GM19467 (cell line): Measurements from ENCODE around the gene TBX20.
"Not testable (repeated sequence)": the region's sequence is repeated elsewhere in the genome, so short reads cannot be mapped to it uniquely, and the experiment has no call there.

Source experiments
- ATAC-seq: cut with Tn5 transposase; IDR thresholded peaks from one replicate; pipeline ENCODE4 v1.9.1; 2021; ENCODE audit warnings: mild to moderate bottlenecking, moderate library complexity; ENCODE audit not compliant: unreplicated experiment

The TBX20 gene

DNA sequence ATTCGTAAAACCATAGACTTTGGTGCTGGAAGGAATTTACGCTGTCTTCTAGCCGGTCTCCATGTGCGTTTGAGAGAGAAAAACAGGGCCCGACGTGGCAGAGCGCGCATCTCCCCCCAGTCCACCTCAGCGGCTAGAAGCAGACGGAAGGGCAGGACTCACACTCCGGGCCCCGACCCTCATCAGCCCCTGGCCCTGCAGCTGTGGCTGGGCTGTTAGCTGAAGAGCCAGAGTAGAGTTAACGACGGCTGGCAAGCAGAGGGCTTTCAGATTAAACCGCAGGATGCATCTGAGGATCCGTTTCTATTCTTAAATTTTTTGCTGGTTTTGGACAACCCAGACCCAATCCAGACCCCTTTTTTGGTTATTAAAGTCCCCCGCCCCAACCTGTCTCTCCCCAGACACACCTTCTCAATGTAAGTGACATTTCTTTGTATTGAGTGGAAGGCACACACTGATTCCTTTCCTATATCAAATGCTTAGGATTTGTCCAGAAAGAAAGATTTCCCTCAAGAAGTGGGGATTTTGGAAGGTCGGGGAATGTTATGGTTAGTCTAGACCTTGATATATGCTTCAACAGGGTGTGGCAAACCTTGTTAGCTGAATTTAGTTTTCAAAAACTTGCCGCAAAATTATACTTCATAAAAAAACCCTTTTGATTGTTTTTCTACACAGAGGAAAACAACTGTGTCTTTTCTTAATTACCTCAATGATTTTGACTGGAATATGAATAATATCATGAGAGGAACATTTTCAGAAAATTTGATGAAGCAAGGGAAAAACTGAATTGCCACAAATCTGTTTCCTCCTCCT lies 1.7 kb upstream of the TBX20 start:
- no peak for ATAC-seq

- ATAC-seq: no peak
These were observed 869 bp upstream of the TBX20 start for GRCh38 chr7:35254496-35255442.

DNA sequence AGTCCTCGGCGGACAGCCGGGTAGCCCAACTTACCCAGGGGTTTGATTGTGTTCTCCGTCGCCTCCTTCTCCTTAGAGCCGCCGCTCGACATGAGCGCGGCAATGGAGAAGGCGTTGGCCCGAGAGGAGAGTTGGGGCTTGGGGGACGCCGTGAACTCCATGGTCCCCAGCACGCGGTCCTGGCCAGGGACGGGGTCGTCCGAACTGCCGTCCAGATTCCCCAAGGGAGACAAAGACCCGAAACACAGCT lies 515 bp downstream of the TBX20 start:
- ATAC-seq: no peak

DNA sequence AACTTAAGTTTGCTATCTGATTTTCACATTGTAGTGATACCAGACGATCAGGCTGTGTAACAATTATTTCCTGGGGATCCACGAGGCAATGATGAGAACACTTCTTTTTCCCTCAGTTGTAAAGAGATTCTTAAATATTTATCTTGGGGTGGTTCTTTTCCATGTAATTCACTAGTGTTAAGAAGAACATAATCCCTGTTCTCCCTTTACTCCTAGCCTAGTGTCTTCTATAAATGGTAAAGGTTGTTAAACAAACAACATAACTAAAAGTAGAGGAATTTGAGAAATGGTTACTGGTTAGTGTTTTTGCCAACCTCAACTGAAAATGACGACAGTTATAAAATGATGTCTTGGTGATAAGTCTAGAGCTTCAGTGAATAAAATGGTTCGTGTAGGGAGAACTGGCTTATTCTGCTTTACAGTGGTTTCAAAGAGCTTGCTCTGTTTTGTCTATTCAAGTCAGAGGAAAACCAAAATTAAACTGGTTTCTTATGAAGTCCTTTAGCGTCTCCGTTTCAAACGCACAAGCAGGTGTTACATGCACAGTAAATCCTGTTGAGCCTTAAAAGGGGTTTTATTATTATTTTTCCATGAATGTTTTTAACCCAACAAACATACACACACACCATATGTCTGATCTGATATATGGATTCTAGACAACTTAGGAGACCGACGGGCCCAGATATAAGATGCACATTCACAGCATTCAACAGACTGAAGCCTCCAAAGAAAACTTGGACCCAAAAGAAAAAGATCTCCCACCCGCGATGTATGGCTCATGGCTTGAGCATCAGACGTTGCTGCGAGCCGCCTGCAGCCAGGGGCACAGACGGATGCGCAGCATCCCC lies 1.1 kb downstream of the TBX20 start:
- no peak for ATAC-seq

GRCh38 chr7:35251606-35252310 lies 2.1 kb downstream of the TBX20 start:
- ATAC-seq: no peak

DNA sequence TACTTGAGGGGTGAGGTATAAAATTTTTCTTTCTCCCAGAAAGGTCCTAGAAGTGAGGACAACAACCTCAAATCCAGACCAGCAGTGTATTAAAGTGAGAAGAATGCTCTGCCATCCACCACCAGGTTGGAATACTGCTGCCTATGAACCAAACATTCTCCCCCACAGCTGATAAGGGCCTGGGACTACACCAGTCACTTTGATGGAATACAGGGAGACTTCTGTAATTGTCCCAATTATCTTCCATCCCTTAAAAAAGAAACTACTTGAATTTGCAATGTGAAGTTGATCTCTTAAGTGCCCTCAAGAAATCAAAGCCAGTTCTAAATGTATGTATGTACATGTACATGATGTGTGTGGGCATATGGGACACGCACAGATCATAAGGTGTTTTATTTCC lies 3.0 kb downstream of the TBX20 start:
- ATAC-seq: no peak

- ATAC-seq: no peak
These were observed 3.4 kb downstream of the TBX20 start for GRCh38 chr7:35250452-35250851.

GRCh38 chr7:35249537-35249907 lies 4.4 kb downstream of the TBX20 start:
- ATAC-seq: no peak

DNA sequence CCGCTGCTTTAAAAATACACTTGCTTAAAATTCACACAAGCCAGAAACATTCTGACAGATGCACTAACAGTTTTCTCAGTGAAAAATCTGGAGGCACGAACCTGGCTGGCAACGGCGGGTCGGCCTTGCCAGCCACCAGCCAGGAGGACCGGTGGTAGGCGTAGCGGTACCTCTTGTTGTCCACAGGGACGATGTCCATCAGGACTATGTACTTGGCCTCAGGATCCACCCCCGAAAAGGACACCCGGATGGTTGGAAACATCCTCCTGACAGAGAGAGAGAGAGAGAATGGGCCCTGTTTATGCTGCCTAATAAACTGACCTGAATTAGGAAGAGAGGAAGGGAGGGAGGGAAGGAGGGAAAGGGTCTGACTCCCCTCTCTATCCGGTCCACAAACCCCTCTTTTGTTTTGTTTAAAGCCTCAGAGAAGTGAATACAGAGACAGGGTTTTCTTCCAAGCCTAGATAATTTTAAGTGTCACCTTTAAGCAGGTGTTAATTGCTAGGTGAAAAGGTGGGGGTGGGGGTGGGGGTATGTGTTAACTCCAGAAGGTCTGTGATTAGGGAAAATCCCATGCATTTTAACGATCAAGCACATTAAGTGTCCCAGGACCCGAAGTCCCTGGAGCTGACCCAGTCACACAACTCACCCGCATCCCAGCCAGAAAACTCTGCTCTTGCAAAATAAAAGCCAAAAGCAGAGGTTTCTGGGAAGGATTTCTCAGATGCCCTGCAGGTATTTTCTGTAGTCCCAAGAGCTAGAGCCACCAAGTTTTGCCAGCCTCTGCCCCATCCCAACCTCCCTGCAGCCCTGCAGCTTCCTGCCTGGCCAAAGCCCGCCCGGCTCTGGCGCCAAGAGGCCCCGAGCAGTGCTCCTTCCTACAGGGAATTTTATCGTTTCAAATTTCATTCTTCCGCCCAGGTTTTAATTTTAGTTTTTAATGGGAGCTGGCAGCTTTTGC lies 5.0 kb downstream of the TBX20 start:
- ATAC-seq: no peak

DNA sequence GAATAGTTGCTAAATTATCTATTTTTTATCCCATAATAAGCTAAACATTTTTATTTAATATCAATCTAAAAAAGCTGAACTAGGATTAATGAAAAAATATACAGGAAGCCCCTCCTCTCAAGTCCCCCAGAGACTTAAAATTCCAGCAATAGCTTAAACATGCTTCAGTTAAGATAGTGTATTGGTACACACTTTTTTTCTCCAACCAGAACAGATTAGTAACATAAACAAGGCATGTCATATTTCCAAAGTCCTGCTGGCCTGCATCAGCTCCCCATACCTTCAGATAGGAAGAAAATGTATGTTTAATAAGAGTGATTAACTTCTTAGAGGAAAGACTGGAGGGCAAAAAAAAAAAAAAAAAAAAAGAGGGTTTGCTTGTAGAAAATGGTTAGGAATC lies 7.1 kb downstream of the TBX20 start:
- no peak for ATAC-seq

GRCh38 chr7:35241884-35242283 lies 12.0 kb downstream of the TBX20 start:
- ATAC-seq: no peak

GRCh38 chr7:35241436-35241835 lies 12.5 kb downstream of the TBX20 start:
- no peak for ATAC-seq

DNA sequence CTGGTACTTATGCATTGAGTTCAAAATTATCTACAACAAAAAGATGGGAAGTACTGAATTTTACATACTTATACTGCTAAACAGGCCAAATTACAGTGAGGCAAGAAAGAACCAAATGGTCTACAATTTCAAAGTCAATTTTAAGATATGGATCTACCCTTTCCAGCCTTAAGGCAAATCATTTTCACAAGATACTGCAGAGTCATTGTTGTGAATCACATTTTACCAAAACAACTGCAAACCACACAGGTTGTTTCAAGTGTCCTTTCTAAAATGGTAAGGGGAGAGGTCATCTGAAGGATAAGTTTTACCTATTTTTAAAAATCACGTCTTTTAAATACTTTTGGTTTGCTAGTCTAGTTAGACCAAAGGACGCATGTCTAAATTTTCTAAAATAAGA lies 12.9 kb downstream of the TBX20 start:
- not testable (repeated sequence) for ATAC-seq

GRCh38 chr7:35238456-35238855 lies 15.4 kb downstream of the TBX20 start:
- not testable (repeated sequence) for ATAC-seq

- ATAC-seq: no peak
These were observed 20.9 kb downstream of the TBX20 start for GRCh38 chr7:35232994-35233393.

DNA sequence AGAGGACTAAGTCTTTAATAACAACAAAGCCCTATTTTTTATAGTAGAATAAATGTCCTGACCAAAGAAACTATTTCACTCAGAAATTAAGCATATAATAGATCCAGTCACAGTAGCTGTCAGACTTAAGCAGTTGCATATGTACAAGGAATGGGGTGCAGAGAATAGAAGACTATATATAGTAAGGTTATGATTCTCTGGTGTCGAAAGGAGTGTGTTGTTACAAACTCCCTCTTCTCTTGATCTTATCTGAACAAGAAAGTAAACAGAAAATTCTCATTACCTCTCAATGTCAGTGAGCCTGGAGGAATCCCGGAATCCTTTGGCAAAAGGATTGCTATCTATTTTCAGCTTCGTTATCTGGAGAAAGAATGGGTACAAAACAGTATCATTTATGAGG lies 22.7 kb downstream of the TBX20 start:
- ATAC-seq: not testable (repeated sequence)

GRCh38 chr7:35229116-35229780 lies 24.7 kb downstream of the TBX20 start:
- ATAC-seq: not testable (repeated sequence)

DNA sequence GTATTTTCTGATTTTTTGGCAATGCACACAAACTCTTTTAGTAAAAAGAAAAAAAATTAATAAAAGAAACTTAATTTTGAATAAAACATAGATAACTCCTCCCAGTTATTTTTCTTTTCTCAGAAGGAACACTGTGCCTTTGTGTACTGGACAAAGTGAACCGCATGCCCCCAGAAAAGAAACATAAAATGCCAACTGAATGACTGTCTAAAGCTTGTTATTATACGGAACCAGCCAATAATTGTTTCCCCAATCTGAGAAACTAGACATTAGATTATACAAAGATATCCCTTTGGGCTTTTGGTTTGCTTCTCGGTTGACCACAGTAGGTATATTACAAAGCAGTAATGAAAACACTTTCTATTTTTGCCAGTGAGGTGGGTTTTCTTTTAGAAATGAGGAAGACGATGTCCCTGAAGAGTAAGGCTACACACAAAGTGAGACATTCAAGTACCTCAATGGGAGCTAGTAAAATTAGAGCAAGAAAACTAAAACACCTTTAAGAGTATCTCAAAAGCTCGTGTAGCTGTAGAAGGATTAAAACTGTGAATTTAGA lies 25.3 kb downstream of the TBX20 start:
- ATAC-seq: not testable (repeated sequence)

- not testable (repeated sequence) for ATAC-seq
These were observed 26.5 kb downstream of the TBX20 start for GRCh38 chr7:35227438-35227837.
